Sigmoid colon (tissue), 7 donors: ENCODE data around the gene TBL1XR1. TPM values are rescaled to one million over a fixed set of nuclear protein-coding genes. Genes with fewer than 3 reads are reported as not detected.

Source experiments
- DNase-seq: peaks from one replicate; pipeline ENCODE4 v3.0.0-alpha.2; 2019
- H3K27ac ChIP-seq, 4 donors: fragments of 200-600 bp; sonication (generic); one replicate each; pipeline ENCODE4 v1.5.1; 2016 to 2019; ENCODE audit warnings: mild to moderate bottlenecking in 1 of 4
- H3K27me3 ChIP-seq, 3 donors: fragments of 200-600 bp; sonication (generic); one replicate each; pipeline ENCODE4 v1.5.1; 2019; ENCODE audit warnings: mild to moderate bottlenecking in 1 of 3
- H3K36me3 ChIP-seq, 4 donors: fragments of 200-600 bp; sonication (generic); one replicate each; pipeline ENCODE4 v1.5.1; 2016 to 2019
- H3K4me1 ChIP-seq, 4 donors: fragments of 200-600 bp; sonication (generic); one replicate each; pipeline ENCODE4 v1.5.1; 2017 to 2019
- H3K4me3 ChIP-seq, 4 donors: fragments of 200-600 bp; sonication (generic); one replicate each; pipeline ENCODE4 v1.5.1; 2017 to 2019; ENCODE audit warnings: mild to moderate bottlenecking in 2 of 4, moderate library complexity in 1 of 4
- H3K9me3 ChIP-seq, 4 donors: fragments of 200-600 bp in 3 of 4; sonication (generic) in 3 of 4; one replicate each; pipeline versions ENCODE4 v1.5.1 to v1.6.1; 2013 to 2019
- EP300 ChIP-seq, 4 donors: sonication (generic); formaldehyde crosslinking; IDR thresholded peaks; one replicate each; pipeline ENCODE4 v1.6.1; 2017; ENCODE audit warnings: antibody characterized with exemption in 4 of 4
- POLR2A ChIP-seq, 2 donors: fragments of 450-650 bp; IDR thresholded peaks; one replicate each; pipeline ENCODE4 v1.6.1; 2016; ENCODE audit warnings: antibody characterized with exemption in 2 of 2, mild to moderate bottlenecking in 2 of 2, moderate library complexity in 2 of 2
- POLR2AphosphoS5 ChIP-seq, 4 donors: sonication (generic); formaldehyde crosslinking; IDR thresholded peaks; one replicate each; pipeline ENCODE4 v1.6.1; 2017; ENCODE audit warnings: antibody characterized with exemption in 4 of 4
- WGBS, 2 donors: extraction: QIAGEN DNeasy Blood & Tissue Kit; methylation state at CpG; one replicate each; pipeline ENCODE4 v1.1.7; 2013; 5-methylcytosine and 5-hydroxymethylcytosine counted together
- intact Hi-C: fragments of 100-400 bp; cut with DNase I; formaldehyde crosslinking; loops from one replicate; pipeline ENCODE4 v1.15.1; 2023
- polyA plus RNA-seq, 3 donors: library from polyadenylated mRNA; stranded (reverse); fragments of 200-250 nt; gene quantifications; one replicate each; pipeline ENCODE4 v1.2.3, GENCODE V29; 2013
- total RNA-seq, 4 donors: library from RNA; depleted of rRNA; stranded (reverse); fragments of >200 nt; gene quantifications; one replicate each; pipeline ENCODE4 v1.1.0, GENCODE V29; 2016
- TF ChIP-seq, protein P1 (sequence below), 4 experiments: fragments of 450-650 bp in 3 of 4; fragments of 200-600 bp in 1 of 4; IDR thresholded peaks; one replicate each; pipeline ENCODE4 v1.5.1; 2016 to 2019; ENCODE audit warnings: antibody characterized with exemption in 4 of 4, mild to moderate bottlenecking in 3 of 4, moderate library complexity in 2 of 4
- donor health status: healthy with polysubstance abuse.
- donor health status: Bipolar disorder and iron deficiency.
- donor health status: healthy.

TBL1XR1 gene
- total and polyA plus RNA-seq, 7 donors: 20.4 to 131 (median 88.9) TPM

DNA sequence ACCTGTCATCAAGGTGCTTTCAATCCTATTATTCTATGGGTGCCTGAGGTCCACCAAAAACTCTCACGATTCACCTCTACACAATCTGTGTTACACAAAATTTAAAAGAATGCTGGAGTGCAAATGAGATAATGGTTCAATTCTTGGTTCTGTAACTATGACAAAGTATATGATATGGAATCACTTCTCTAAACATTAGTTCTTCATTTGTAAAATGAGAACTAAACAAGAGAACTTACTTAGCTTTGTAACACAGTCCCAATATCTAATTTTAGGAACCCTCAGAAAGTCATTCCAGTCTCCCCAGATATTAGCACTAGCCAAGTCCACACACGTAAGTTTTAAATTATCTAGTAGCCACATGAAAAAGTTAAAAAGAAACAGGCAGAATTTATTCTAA lies 111.5 kb downstream of the TBL1XR1 start:
- no peak for DNase-seq
- intact Hi-C loops: no loop called here

GRCh38 chr3:177084616-177085015 lies 112.7 kb downstream of the TBL1XR1 start:
- Histone ChIP-seq H3K36me3 (no peaks in the 10 kb centered on the region), H3K9me3 (no peaks in the 10 kb centered on the region), H3K4me3 (no peak overlapping the region), H3K27ac (no peak overlapping the region), H3K4me1 (peaks cover 0 to 43% (median 19%) of the 10 kb centered on the region in 4 donors), H3K27me3 (no peaks in the 10 kb centered on the region)
- DNase-seq: no peak
- WGBS, 2 donors: 90 to 97% methylated on average over 3 of the region's 3 CpGs
- TF ChIP-seq POLR2A (IDR thresholded peaks at IDR 0.05) (no peak), POLR2AphosphoS5 (IDR thresholded peaks at IDR 0.05) (no peak), EP300 (IDR thresholded peaks at IDR 0.05) (no peak)
- TF ChIP-seq, protein P1, sequence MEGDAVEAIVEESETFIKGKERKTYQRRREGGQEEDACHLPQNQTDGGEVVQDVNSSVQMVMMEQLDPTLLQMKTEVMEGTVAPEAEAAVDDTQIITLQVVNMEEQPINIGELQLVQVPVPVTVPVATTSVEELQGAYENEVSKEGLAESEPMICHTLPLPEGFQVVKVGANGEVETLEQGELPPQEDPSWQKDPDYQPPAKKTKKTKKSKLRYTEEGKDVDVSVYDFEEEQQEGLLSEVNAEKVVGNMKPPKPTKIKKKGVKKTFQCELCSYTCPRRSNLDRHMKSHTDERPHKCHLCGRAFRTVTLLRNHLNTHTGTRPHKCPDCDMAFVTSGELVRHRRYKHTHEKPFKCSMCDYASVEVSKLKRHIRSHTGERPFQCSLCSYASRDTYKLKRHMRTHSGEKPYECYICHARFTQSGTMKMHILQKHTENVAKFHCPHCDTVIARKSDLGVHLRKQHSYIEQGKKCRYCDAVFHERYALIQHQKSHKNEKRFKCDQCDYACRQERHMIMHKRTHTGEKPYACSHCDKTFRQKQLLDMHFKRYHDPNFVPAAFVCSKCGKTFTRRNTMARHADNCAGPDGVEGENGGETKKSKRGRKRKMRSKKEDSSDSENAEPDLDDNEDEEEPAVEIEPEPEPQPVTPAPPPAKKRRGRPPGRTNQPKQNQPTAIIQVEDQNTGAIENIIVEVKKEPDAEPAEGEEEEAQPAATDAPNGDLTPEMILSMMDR (IDR thresholded peaks at IDR 0.05): no peak
- intact Hi-C loops: no loop called here

More for the DNA sequence above, 111.5 kb downstream of the TBL1XR1 start:
- TF ChIP-seq, protein P1 (IDR thresholded peaks at IDR 0.05): no peak
- TF ChIP-seq EP300 (IDR thresholded peaks at IDR 0.05) (no peak), POLR2AphosphoS5 (IDR thresholded peaks at IDR 0.05) (no peak), POLR2A (IDR thresholded peaks at IDR 0.05) (no peak)
- H3K9me3 ChIP-seq: no peaks in the 10 kb centered on the region
- H3K36me3 ChIP-seq: no peaks in the 10 kb centered on the region
- peaks cover 0 to 36% (median 26%) of the 10 kb centered on the region in 4 donors for H3K4me1 ChIP-seq
- H3K4me3 ChIP-seq: no peak overlapping the region
- no peaks in the 10 kb centered on the region for H3K27me3 ChIP-seq
- WGBS, 2 donors: 49 to 62% methylated on average over 2 of the region's 2 CpGs
- H3K27ac ChIP-seq: no peak overlapping the region

DNA sequence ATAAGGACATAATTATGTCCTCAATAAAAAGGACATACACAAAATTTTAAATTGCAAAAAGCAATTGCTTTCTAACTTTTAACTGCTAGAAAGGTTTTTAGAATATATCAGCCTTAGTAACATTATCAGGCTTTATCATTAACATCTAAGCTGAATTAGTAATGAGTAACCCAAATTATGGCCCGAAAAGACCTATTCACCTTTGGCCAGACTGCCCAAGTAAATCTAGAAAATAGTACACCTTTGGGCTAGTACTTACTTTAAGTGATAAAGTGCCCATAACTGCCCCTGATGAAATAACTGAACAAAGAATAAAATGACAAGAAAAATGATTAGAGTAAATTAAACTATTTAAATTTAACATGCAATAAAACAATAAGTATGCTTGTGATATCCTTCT lies 117.2 kb downstream of the TBL1XR1 start:
- Histone ChIP-seq H3K4me1 (peaks cover 0 to 24% (median 10%) of the 10 kb centered on the region in 4 donors), H3K36me3 (no peaks in the 10 kb centered on the region), H3K9me3 (no peaks in the 10 kb centered on the region), H3K4me3 (no peak overlapping the region), H3K27me3 (no peaks in the 10 kb centered on the region), H3K27ac (no peak overlapping the region)
- intact Hi-C loops: no loop called here
- TF ChIP-seq POLR2A (IDR thresholded peaks at IDR 0.05): no peak
- no peak for DNase-seq
- WGBS, 2 donors: 47 to 86% methylated on average over 1 of the region's 1 CpG

DNA sequence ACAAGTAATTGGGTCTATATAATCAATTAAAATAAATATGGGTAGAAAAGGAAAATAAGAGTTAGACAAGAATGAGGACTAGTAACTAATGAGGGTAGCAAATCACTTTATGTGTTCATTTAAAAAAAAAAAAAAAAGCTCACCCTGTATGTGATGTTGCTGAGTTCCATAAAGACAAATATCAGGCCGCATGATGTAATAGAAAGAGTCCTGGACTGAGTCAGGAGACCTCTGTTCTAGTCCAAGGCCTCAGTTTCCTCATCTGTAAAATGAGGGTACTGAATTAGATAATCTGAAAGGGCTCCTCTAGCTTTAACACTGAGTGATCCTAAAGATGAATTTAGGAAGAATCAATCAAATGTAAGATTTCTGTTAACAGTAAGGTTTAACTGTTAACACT lies 117.6 kb downstream of the TBL1XR1 start:
- Histone ChIP-seq H3K4me3 (no peak overlapping the region), H3K4me1 (peaks cover 0 to 24% (median 10%) of the 10 kb centered on the region in 4 donors), H3K36me3 (no peaks in the 10 kb centered on the region), H3K27ac (no peak overlapping the region), H3K9me3 (no peaks in the 10 kb centered on the region), H3K27me3 (no peaks in the 10 kb centered on the region)
- DNase-seq: no peak
- 90 to 96% methylated on average over 1 of the region's 1 CpG for WGBS, 2 donors
- intact Hi-C loops: no loop called here
- TF ChIP-seq EP300 (IDR thresholded peaks at IDR 0.05): no peak
- TF ChIP-seq POLR2A (IDR thresholded peaks at IDR 0.05): no peak
- TF ChIP-seq, protein P1 (IDR thresholded peaks at IDR 0.05): no peak

DNA sequence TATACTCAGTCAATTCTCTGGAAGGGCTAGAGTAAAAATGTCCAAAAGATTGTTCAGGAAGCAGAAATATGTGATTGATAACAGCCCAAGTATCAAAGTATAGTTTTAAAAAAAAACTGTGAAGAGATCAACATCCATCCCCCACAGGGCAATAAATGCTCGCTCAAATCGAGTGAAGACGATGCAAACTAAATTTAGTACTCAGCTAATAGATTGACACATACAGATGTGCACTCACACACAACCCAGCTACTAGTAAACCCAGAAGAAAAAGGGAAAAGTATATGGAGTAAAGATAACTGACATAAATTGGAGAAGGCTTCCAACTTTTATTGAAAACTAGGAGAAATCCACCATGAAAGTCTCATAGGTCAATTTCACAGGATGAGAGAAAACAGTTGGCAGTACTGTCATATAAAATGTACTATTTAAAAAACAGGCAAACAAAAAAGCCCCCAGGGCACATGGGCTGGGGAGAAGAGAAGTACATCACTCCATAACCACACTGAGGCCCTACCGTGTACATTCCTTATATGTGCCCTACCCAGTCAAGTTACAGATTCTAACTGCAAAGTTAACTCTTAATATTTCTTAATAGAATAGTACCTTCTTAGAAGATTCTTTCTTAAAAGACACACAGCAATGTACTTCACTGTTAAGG lies 125.7 kb downstream of the TBL1XR1 start:
- Histone ChIP-seq H3K9me3 (no peaks in the 10 kb centered on the region), H3K27me3 (no peaks in the 10 kb centered on the region), H3K4me1 (peaks cover 0 to 47% (median 23%) of the 10 kb centered on the region in 4 donors), H3K36me3 (no peaks in the 10 kb centered on the region), H3K4me3 (no peak overlapping the region), H3K27ac (no peak overlapping the region)
- no peak for TF ChIP-seq EP300 (IDR thresholded peaks at IDR 0.05)
- TF ChIP-seq, protein P1 (IDR thresholded peaks at IDR 0.05): no peak
- no peak for TF ChIP-seq POLR2AphosphoS5 (IDR thresholded peaks at IDR 0.05)
- TF ChIP-seq POLR2A (IDR thresholded peaks at IDR 0.05): no peak
- DNase-seq: no peak
- intact Hi-C loops: no loop called here
- 81 to 89% methylated on average over 4 of the region's 4 CpGs for WGBS, 2 donors
